HG03196 (cell line): Measurements from ENCODE around the gene ZNF219.
A peak's percentile ranks its signal among the peaks of the same experiment; 100 is the strongest.

Experiments
- ATAC-seq: cut with Tn5 transposase; IDR thresholded peaks from one replicate; pipeline ENCODE4 v1.9.1; 2021; ENCODE audit not compliant: unreplicated experiment

The ZNF219 gene

DNA sequence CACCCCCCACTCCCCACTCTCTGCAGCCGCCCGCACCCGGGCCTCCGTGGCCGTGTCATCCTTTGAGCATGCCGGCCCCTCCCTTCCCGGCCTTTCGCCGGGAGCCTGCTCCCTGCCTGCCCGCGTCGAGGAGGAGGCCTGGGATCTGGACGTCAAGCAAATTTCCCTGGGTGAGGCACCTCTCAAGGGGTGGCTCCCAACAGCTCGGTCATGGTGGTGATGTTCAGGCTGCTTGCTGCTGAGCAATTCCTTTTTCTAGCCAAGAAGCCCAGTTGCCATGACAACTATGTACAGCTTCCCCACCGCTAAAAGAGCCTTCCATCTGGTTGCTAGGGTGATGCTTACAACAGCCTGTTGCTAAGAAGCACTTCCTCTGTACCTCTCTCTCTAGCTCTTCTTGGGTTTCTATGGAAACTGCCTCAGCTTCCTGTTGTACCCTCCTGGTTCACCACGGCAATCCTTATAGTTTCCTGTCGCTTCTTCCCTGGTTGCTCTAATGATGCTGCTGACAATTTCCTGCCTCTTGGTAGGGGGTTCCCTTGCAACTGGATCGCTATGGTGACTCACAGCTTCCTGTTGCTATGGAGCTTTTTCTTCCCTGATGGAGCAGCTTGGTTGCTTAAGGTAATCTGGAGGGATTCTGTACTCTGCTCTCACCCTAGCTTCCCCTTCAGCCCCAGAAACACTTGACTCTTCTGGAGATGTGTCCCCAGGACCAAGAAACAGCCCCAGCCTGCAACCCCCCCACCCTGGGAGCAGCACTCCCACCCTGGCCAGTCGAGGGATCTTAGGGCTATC lies 11.0 kb downstream of the ZNF219 start:
- peak; percentile 40 for ATAC-seq

DNA sequence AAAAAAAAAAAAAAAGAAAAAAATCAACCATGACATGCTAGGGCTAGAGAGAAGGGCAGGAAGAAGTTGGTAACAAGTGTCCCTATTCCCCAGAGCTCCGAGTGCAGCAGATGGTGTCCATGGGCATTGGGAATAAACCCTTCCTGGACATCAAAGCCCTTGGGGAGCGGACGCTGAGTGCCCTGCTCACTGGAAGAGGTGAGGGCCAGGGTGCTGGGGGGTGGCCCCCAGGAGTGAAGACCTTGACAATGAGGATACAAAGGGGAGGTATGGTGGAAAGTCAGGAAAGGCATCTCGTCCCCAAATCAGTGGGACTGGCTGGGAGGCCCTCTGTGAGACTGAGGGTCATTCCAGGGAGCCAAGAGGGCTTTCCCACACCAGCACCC lies 11.6 kb downstream of the ZNF219 start:
- no peak for ATAC-seq

DNA sequence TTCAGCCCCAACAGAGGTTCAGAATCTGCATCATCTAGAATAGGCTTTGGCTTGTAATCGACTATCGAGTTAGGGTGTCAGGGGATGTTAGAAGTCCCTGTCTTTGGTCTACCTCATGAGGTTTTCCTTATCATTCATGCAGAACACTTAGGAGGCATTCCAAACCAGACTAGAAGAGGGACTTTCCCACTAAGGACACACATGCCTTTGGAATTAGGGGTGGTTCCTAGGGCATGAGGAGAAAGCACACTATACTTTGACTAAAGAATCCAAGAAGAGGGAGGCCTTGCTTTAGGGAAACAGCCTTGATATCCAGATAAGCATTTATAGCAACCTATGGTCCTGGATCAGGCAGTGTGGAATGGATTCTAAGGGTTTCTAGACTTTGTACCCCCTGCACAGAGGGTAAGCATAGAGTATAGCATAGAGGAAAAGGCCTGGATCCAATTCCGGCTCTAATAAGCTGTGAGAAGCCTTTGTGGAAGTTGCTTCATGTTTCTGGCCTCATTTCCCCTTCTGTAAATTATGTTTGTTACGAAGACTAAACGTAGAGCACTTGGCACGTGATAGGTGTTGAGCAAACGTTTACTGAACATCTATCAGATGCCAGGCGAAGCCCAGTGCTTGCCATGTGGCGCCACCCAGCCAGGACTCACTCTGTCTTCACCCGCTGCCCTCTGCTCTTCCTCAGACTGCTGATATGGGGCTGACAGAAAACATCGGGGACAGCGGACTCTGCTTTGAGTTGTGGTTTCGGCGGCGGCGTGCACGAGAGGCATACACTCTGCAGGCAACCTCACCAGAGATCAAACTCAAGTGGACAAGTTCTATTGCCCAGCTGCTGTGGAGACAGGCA lies 13.2 kb downstream of the ZNF219 start:
- no peak for ATAC-seq

DNA sequence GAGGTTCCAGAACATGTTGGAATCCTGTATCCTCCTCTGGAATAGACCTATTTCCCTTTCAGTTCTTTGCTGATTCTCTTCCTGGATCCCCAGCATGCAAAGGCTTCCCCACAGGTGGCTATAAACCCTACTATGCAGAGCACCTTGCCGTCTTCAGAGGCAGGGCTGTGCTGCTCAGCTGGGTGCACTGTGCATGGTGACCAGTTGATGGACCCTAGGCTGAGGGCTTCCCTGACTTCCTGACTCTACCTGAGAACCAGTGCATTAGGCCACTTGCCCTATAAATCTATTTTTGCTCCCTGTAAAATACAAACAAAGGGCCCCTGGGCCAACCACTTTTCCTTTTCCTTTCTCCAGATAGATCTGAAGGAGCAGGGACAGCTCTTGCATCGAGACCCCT lies 14.1 kb downstream of the ZNF219 start:
- no peak for ATAC-seq

DNA sequence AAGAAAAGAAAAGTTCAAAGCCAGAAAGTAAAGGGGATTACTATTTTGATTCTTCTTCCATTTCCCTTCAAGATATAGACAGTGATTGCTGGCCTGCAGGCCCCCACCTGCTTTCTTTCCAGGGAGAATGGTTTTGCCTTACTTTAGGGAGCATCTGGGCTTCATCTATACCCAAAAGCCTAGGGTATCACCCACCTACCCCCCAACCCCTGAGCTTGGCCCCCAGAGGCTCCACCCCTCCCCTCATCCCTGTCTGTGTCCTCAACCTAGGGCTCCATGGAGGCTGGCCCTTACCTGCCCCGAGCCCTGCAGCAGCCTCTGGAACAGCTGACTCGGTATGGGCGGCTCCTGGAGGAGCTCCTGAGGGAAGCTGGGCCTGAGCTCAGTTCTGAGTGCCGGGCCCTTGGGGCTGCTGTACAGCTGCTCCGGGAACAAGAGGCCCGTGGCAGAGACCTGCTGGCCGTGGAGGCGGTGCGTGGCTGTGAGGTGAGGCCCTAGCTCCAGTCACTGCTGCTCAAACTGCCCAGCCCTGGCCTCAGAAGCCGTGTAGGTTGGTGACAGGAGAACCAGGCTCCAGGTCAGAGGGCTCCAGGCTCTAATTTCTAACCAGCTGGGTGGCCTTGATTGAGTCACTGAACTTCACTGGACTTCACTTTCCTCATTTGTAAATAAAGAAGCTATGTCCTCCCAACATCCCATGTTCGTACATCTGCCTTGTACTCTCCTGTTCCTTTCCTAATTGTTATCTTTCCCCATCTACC lies 14.7 kb downstream of the ZNF219 start:
- no peak for ATAC-seq

DNA sequence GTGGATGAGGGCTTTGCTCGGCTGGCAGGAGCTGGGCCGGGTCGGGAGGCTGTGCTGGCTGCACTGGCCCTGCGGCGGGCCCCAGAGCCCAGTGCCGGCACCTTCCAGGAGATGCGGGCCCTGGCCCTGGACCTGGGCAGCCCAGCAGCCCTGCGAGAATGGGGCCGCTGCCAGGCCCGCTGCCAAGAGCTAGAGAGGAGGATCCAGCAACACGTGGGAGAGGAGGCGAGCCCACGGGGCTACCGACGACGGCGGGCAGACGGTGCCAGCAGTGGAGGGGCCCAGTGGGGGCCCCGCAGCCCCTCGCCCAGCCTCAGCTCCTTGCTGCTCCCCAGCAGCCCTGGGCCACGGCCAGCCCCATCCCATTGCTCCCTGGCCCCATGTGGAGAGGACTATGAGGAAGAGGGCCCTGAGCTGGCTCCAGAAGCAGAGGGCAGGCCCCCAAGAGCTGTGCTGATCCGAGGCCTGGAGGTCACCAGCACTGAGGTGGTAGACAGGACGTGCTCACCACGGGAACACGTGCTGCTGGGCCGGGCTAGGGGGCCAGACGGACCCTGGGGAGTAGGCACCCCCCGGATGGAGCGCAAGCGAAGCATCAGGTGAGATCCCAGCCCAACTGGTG lies 16.8 kb downstream of the ZNF219 start:
- no peak for ATAC-seq

DNA sequence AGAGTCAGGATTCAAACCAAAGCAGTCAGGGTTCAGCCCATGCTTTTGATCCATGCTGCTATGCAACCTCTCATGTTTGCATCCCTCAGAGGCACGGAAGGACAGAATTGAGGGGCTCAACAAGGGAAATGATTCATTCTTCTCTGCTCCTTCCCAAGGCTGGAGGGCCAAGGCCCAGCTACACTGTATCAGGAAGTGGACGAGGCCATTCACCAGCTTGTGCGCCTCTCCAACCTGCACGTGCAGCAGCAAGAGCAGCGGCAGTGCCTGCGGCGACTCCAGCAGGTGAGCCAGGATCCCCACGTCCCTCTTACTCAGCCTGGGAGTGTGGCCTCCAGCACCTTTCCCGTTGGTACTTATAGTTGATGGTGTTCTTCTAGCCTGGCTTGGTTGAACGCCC lies 19.7 kb downstream of the ZNF219 start:
- ATAC-seq: no peak

DNA sequence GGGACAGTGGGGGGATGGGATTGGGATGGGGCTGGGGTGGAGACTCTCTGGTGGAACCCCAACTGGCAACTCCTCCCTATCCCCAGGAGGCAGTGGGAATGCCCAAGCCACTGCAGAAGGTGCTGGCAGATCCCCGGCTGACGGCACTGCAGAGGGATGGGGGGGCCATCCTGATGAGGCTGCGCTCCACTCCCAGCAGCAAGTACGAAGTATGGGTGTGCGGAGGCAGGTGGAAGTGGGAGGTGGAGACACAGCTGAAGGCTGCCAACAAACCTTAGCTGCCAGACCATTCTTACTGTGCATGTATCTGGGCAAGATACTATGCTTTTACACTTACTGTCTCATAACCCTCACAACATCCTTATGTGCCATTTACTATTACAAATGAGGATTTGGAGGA lies 20.2 kb downstream of the ZNF219 start:
- no peak for ATAC-seq

DNA sequence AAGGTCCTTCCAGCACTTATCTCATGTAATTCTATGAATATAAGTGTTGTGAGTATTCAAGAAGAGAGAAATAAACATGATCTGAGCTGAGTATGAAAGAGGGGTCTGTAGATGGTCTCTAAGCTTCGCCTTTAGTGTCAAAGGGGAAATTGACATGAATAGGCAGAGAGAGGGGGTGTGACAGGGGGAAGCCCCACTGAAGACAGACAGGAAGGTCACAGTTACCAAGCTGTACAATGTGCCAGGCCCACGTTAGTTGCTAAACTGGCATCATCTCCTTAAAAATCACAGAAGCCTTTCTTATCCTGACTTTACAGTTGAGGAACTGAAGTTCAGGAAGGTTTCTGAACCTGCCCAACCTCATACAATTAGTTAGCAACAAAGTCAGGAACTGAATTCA lies 20.8 kb downstream of the ZNF219 start:
- no peak for ATAC-seq

DNA sequence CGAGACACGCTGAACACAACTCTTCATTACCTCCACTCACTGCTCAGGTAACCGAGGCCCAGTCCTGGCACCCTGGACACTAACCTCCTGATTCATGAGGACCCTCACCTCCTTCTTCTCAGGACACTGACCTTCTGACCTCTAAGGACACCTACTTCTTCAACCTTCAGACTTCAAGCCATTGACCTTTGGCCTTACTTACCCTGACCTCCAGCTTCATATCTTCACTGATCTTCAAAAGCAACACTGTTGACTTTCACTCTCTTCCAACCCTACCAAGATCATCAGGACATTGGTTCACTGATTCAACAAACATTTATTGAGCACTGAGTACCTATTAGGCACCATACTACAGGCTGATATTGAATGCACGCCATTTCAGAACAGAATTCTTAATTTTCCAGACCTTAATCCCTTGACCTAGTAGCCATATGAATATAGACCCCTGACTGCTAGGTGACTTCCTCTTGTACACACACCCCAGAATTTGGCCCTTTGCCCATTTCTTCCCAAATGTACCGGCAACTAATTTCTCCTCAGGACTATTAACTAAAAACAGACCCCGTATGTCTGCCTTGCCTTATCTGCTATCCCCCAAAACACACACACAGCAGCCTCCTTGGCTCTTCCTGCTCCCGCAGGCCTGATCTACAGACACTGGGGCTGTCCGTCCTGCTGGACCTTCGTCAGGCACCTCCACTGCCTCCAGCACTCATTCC lies 22.6 kb downstream of the ZNF219 start:
- ATAC-seq: no peak

DNA sequence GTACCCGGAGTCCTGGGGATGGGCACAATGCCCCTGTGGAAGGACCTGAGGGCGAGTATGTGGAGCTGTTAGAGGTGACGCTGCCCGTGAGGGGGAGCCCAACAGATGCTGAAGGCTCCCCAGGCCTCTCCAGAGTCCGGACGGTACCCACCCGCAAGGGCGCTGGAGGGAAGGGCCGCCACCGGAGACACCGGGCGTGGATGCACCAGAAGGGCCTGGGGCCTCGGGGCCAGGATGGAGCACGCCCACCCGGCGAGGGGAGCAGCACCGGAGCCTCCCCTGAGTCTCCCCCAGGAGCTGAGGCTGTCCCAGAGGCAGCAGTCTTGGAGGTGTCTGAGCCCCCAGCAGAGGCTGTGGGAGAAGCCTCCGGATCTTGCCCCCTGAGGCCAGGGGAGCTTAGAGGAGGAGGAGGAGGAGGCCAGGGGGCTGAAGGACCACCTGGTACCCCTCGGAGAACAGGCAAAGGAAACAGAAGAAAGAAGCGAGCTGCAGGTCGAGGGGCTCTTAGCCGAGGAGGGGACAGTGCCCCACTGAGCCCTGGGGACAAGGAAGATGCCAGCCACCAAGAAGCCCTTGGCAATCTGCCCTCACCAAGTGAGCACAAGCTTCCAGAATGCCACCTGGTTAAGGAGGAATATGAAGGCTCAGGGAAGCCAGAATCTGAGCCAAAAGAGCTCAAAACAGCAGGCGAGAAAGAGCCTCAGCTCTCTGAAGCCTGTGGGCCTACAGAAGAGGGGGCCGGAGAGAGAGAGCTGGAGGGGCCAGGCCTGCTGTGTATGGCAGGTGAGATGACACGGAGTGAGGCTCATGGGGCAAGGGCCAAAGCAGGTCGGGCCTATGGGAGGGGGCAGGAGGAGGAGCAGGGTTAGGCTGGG lies 23.8 kb downstream of the ZNF219 start:
- no peak for ATAC-seq

DNA sequence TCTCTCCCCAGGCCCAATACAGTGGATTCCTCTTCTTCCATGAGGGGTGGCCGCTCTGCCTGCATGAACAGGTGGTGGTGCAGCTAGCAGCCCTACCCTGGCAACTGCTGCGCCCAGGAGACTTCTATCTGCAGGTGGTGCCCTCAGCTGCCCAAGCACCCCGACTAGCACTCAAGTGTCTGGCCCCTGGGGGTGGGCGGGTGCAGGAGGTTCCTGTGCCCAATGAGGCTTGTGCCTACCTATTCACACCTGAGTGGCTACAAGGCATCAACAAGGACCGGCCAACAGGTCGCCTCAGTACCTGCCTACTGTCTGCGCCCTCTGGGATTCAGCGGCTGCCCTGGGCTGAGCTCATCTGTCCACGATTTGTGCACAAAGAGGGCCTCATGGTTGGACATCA lies 24.5 kb downstream of the ZNF219 start:
- ATAC-seq: no peak

DNA sequence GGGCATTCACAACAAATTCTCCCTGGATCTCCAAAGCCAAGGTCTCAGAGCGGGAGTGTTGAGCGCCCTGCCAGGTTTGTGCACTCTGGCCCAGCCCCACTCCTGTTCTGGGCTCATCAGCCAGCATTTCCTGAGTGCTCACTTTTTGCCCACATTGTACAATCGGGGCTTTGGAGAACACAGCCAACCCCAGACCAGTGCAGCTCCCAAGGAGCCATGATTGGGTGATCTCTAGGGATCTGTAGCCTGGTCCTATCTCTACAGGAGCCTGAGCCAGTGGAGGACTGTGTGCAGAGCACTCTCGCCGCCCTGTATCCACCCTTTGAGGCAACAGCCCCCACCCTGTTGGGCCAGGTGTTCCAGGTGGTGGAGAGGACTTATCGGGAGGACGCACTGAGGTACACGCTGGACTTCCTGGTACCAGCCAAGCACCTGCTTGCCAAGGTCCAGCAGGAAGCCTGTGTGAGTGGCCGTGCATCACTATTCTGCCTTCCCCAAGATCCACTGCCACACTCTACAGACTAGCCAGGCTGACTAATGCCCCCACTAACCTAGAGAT lies 25.6 kb downstream of the ZNF219 start:
- ATAC-seq: no peak

DNA sequence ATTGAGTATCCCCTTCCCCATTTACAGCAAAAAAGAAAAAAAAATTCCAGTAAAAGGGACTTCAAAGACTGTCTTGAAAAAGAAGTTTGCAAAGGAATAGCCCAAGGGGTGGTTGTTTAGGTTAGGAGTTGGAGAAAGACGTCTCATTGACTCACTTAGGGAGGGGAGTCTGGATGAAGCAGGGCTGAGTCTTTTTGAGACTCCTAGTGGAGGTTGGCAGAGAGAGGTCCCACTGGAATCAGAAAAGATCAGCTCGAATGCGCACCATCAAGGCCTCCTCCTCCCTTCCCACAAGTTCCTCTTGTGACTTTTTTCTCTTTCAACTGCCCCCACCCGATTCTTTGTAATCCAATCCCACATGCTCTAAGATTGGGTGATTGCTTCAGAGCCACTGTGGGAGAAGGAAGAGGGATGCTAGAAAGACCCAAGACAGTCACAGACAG lies 26.4 kb downstream of the ZNF219 start:
- no peak for ATAC-seq

DNA sequence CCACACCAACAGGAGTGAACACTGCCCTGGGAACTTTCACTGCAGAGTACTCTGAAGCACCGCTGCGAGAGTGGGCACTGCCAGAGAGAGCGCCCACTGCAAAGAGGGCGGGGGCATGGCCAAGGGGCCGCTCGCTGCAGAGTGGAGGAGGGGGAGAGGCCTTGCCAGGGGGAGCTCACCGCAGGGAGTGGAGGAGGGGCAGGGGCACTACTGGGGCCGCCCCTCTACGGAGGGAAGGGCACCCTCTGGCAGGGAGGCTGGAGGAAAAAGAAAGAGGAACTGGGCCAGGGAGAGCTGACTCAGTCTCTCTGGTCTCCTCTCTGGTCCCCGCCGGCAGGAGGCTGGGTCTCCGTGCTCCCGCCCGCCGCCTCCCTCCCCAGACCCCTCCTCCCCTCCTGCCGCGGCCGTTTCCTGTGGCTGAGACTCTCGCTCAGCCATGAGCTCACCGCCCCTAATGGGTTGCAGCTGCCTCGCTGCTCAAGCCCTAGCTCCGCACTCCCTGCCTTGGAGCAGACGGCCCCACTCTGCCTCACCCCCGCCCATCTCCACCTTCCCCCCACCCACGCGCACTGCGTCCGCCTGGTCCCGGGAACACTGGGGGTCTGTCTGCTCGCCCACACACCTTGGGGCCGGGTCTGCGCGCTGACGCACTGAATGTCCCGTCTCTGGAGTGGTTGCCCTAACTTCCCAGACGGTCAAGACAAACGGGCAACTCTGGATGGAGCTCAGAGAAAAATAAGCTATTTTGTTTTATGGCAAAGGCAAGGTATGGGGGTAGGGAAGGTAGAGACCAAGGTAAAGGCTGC lies 27.0 kb downstream of the ZNF219 start:
- ATAC-seq: peak; percentile 64

DNA sequence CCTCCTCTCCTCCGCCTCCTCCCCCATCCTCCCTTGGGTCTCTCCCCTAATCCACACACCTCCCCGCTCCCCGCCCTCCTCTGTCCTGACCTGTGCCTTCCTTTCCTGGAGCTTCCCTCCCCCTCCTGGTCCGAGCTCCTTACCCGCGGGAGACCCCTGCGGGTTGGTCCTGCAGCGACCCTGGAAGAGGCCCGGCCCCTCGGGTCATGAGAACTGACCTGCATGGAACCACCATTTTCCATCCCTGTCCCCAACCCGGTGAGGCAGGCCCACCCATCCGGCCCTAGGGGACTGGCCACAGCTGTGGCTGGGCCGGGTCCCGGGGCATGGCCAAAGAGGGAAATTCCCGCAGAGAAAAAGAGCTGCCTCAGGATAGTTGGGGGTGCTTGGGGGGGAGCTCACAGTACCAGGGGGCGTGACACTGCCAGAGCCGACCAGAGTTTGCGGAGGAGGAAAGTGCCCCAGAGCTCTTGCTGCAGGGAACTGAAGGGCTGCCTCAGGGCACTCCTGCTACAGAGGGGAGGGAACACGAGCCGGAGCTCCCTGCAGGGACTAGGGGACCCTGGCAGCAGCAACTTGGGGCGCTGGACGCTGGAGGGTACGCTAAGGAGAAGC lies 27.7 kb downstream of the ZNF219 start:
- ATAC-seq: peak; percentile 5

DNA sequence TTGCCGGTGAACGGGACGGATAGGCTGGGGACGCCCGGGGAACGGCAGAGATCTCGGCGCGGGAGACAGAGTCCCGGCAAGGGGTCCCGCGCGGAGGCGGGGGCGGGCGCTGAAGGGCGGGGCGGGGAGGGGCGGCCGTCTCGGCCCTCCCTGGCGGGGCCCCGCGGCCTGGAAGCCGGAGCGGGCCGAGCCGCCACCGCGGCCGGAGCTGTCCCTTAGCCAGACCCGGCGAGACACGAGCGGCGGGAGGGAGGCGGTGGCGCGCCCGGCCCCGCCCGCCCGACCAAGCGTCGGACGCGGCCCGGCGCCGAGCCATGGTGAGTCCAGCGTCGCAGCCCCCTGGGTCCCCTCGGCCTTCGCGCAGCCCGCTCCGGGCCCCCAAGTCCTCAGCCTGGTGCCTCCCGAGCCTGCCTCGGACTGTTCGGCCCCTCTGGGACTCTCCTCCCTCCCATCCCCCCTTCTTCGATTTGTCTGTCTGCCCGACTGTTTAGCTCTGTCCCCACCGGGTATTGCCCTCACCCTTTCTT lies 28.3 kb downstream of the ZNF219 start, which contains the start of gene ARHGEF40:
TSS of gene ARHGEF40 (plus strand) at position 222 of the 527 bp plus-strand sequence. CDS start at position 315, 93 bp downstream.
- ATAC-seq: no peak
